Measurements from ENCODE around the gene TXNDC2.

TXNDC2 gene

GRCh38 chr18:9859232-9859631 lies 26.5 kb upstream of the TXNDC2 start:
- in situ Hi-C loops (cut with MboI; ENCODE audit: low sequenced_read_pairs, unreplicated experiment): loop anchor here (25.0 kb wide), 1 partner anchor 103 kb away; no protein-coding TSS in a partner anchor
- TF ChIP-seq, protein P1, sequence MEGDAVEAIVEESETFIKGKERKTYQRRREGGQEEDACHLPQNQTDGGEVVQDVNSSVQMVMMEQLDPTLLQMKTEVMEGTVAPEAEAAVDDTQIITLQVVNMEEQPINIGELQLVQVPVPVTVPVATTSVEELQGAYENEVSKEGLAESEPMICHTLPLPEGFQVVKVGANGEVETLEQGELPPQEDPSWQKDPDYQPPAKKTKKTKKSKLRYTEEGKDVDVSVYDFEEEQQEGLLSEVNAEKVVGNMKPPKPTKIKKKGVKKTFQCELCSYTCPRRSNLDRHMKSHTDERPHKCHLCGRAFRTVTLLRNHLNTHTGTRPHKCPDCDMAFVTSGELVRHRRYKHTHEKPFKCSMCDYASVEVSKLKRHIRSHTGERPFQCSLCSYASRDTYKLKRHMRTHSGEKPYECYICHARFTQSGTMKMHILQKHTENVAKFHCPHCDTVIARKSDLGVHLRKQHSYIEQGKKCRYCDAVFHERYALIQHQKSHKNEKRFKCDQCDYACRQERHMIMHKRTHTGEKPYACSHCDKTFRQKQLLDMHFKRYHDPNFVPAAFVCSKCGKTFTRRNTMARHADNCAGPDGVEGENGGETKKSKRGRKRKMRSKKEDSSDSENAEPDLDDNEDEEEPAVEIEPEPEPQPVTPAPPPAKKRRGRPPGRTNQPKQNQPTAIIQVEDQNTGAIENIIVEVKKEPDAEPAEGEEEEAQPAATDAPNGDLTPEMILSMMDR (IDR thresholded peaks at IDR 0.05; ENCODE audit: borderline replicate concordance, control extremely low read depth, extremely low read depth, insufficient read depth, missing control alignments): no peak
- DNase-seq (ENCODE audit: low spot score): no peak

DNA sequence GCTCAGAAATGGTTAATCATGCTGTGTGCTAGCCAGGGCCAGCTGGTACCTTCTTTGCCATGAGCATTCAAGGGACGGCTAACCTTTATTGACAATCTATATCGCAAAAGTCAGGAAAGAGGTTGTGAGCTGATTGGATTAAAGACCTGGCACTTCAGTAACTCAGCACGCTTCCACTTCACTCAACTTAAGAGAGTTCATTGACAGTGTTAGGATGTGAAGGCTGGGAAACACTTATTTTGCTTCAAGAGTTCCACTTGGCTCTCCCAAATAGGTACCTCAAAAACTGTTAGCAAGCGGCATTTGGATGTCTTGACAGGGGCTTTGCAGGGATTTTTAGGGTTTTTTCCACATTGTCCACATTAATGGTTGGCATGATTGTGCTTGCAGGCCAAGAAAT lies 25.1 kb upstream of the TXNDC2 start:
- DNase-seq (ENCODE audit: low spot score): no peak
- TF ChIP-seq, protein P1 (IDR thresholded peaks at IDR 0.05; ENCODE audit: borderline replicate concordance, control extremely low read depth, extremely low read depth, insufficient read depth, missing control alignments): no peak
- in situ Hi-C loops (cut with MboI; ENCODE audit: low sequenced_read_pairs, unreplicated experiment): loop anchor here (25.0 kb wide), 1 partner anchor 102 kb away; no protein-coding TSS in a partner anchor

- DNase-seq (ENCODE audit: low spot score): no peak
- TF ChIP-seq, protein P1 (IDR thresholded peaks at IDR 0.05; ENCODE audit: borderline replicate concordance, control extremely low read depth, extremely low read depth, insufficient read depth, missing control alignments): no peak
- in situ Hi-C loops (cut with MboI; ENCODE audit: low sequenced_read_pairs, unreplicated experiment): loop anchor here (25.0 kb wide), 1 partner anchor 101 kb away; no protein-coding TSS in a partner anchor
These were observed 24.6 kb upstream of the TXNDC2 start for GRCh38 chr18:9861157-9861556.

DNA sequence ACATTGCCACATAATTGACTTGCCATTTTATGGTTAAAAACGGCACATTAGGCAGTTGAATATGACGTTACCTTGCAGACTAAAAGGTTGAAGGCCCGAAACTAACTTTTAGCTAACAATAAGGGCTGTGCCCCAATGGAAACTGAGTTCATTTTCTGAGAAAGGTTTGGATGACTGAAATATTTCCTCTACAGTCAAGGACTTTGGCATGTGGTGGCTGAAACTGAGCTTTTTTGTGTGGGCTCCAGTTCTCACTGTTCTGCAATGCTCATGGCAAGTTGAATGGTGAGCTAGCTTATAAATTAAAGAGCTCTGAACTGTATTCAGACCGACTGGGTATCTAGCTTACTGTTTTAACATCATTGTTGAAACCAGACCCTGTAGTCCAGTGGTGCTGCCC lies 23.8 kb upstream of the TXNDC2 start:
- TF ChIP-seq, protein P1 (IDR thresholded peaks at IDR 0.05; ENCODE audit: borderline replicate concordance, control extremely low read depth, extremely low read depth, insufficient read depth, missing control alignments): no peak
- DNase-seq (ENCODE audit: low spot score): no peak
- in situ Hi-C loops (cut with MboI; ENCODE audit: low sequenced_read_pairs, unreplicated experiment): loop anchor here (25.0 kb wide), 1 partner anchor 100 kb away; no protein-coding TSS in a partner anchor

DNA sequence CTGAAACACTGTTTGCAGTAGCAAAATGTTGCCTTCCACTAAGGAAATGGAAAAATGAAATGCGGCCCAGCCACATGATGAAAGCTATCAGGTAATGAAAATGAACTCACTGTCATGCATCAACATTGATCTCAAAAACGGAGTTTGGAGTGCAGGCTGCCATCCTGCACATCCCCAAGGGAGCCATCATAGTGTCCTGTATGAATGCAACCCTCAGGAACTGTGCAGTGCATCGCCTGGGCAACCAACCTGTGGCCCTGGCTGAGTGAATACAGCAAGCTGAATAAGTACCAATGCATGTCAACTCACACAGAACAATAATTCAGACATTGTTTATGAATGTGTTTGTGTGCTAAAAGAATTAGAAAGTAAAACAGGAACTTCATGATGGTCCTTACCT lies 23.1 kb upstream of the TXNDC2 start:
- in situ Hi-C loops (cut with MboI; ENCODE audit: low sequenced_read_pairs, unreplicated experiment): loop anchor here (25.0 kb wide), 1 partner anchor 100 kb away; no protein-coding TSS in a partner anchor
- no peak for DNase-seq (ENCODE audit: low spot score)
- TF ChIP-seq, protein P1 (IDR thresholded peaks at IDR 0.05; ENCODE audit: borderline replicate concordance, control extremely low read depth, extremely low read depth, insufficient read depth, missing control alignments): no peak

- TF ChIP-seq, protein P1 (IDR thresholded peaks at IDR 0.05; ENCODE audit: borderline replicate concordance, control extremely low read depth, extremely low read depth, insufficient read depth, missing control alignments): no peak
- DNase-seq (ENCODE audit: low spot score): no peak
- in situ Hi-C loops (cut with MboI; ENCODE audit: low sequenced_read_pairs, unreplicated experiment): loop anchor here (25.0 kb wide), 1 partner anchor 99 kb away; no protein-coding TSS in a partner anchor
These were observed 22.5 kb upstream of the TXNDC2 start for GRCh38 chr18:9863282-9863681.

All from GM13976 (cell line).